ENCODE data around the gene SPIRE2.
"Not testable (repeated sequence)": the region's sequence is repeated elsewhere in the genome, so short reads cannot be mapped to it uniquely, and the experiment has no call there.

SPIRE2 gene

GRCh38 chr16:89871895-89872294, 43.6 kb downstream of the SPIRE2 start:
- DNase-seq, result no peak

GRCh38 chr16:89873109-89873971, 45.1 kb downstream of the SPIRE2 start, which contains the start of gene TCF25:
Gene TCF25 (plus strand): TSS chr16:89873592. CDS start chr16:89873668, 76 bp downstream.
- peak; percentile 94 for DNase-seq

GRCh38 chr16:89873972-89874689, 45.9 kb downstream of the SPIRE2 start:
- DNase-seq, result peak; percentile 99

GRCh38 chr16:89879123-89879522, 50.8 kb downstream of the SPIRE2 start:
- not testable (repeated sequence) for DNase-seq

- no peak for DNase-seq
Observed at GRCh38 chr16:89880477-89881367, 52.4 kb downstream of the SPIRE2 start.

- no peak for DNase-seq
Observed at GRCh38 chr16:89881368-89881730, 53.1 kb downstream of the SPIRE2 start.

GRCh38 chr16:89883346-89884040, 55.2 kb downstream of the SPIRE2 start:
- DNase-seq, result no peak

- no peak for DNase-seq
Observed at GRCh38 chr16:89884041-89884421, 55.8 kb downstream of the SPIRE2 start.

GRCh38 chr16:89887243-89887642, 59.0 kb downstream of the SPIRE2 start:
- no peak for DNase-seq

GRCh38 chr16:89890200-89890599, 61.9 kb downstream of the SPIRE2 start:
- DNase-seq, result no peak

GRCh38 chr16:89890886-89891657, 62.8 kb downstream of the SPIRE2 start:
- no peak for DNase-seq

GRCh38 chr16:89892055-89892630, 63.9 kb downstream of the SPIRE2 start:
- DNase-seq, result no peak

- no peak for DNase-seq
Observed at GRCh38 chr16:89892635-89893034, 64.4 kb downstream of the SPIRE2 start.

GRCh38 chr16:89893642-89894548, 65.6 kb downstream of the SPIRE2 start:
- no peak for DNase-seq

GRCh38 chr16:89895482-89896250, 67.4 kb downstream of the SPIRE2 start:
- no peak for DNase-seq

- no peak for DNase-seq
Observed at GRCh38 chr16:89897204-89897603, 68.9 kb downstream of the SPIRE2 start.

- no peak for DNase-seq
Observed at GRCh38 chr16:89898201-89898967, 70.1 kb downstream of the SPIRE2 start.

GRCh38 chr16:89899879-89900481, 71.7 kb downstream of the SPIRE2 start:
- DNase-seq, result no peak

All from suppressor macrophage treated with lipopolysaccharide for 4 hours (primary cell).